Gastrocnemius medialis (tissue), 4 donors: ENCODE data around the gene RELL1.

Source experiments
- CTCF ChIP-seq, 5 experiments: fragments of 450-650 bp in 3 of 5; fragments of 200-600 bp in 2 of 5; sonication (generic) in 2 of 5; IDR thresholded peaks in 4 of 5; conservative IDR thresholded peaks in 1 of 5; 1 replicate in 4 of 5; 2 replicates in 1 of 5; pipeline ENCODE4 v1.5.1; 2016 to 2019; ENCODE audit warnings: antibody characterized with exemption in 5 of 5, mild to moderate bottlenecking in 3 of 5, moderate library complexity in 3 of 5
- POLR2A ChIP-seq, 2 donors: fragments of 450-650 bp; IDR thresholded peaks; one replicate each; pipeline ENCODE4 v1.6.1; 2017; ENCODE audit warnings: antibody characterized with exemption in 2 of 2, mild to moderate bottlenecking in 2 of 2, moderate library complexity in 2 of 2

GRCh38 chr4:37604461-37604860 is 81.7 kb downstream of the RELL1 start:
- no peak for TF ChIP-seq CTCF (IDR thresholded peaks at IDR 0.05 in 4 of 5, conservative IDR thresholded peaks at IDR 0.05 in 1 of 5)
- no peak for TF ChIP-seq POLR2A (IDR thresholded peaks at IDR 0.05)
